Heart right ventricle (tissue), 16 donors: ENCODE measurements around the gene HEYL. TPM values are rescaled to one million over a fixed set of nuclear protein-coding genes. Genes with fewer than 3 reads are reported as not detected.
"Not testable (repeated sequence)": the region's sequence is repeated elsewhere in the genome, so short reads cannot be mapped to it uniquely, and the experiment has no call there.

Experiments
- ATAC-seq, 8 donors: fragments of 200-7000 bp; cut with Tn5 transposase; one replicate each; pipeline ENCODE4 v1.9.1; 2020; ENCODE audit warnings: mild to moderate bottlenecking in 8 of 8, moderate library complexity in 8 of 8, moderate number of reproducible peaks in 1 of 8
- DNase-seq, 2 donors: peaks; one replicate each; pipeline ENCODE4 v3.0.0-alpha.2; 2020
- H3K27ac ChIP-seq, 10 donors: fragments of 200-600 bp; sonication (generic) in 2 of 10; one replicate each; pipeline versions ENCODE4 v1.5.0 to v1.8.0; 2020 to 2022; ENCODE audit warnings: mild to moderate bottlenecking in 3 of 10
- H3K27me3 ChIP-seq, 7 donors: fragments of 200-600 bp; one replicate each; pipeline ENCODE4 v1.8.0; 2021 to 2022; ENCODE audit warnings: mild to moderate bottlenecking in 2 of 7
- H3K36me3 ChIP-seq, 9 donors: fragments of 200-600 bp; sonication (generic) in 1 of 9; one replicate each; pipeline versions ENCODE4 v1.5.0 to v1.8.0; 2020 to 2022; ENCODE audit warnings: mild to moderate bottlenecking in 2 of 9
- H3K4me1 ChIP-seq, 9 donors: fragments of 200-600 bp; sonication (generic) in 1 of 9; one replicate each; pipeline versions ENCODE4 v1.5.0 to v1.8.0; 2020 to 2022; ENCODE audit warnings: mild to moderate bottlenecking in 4 of 9
- H3K4me3 ChIP-seq, 10 donors: fragments of 200-600 bp; sonication (generic) in 2 of 10; one replicate each; pipeline versions ENCODE4 v1.5.0 to v1.8.0; 2020 to 2022; ENCODE audit warnings: mild to moderate bottlenecking in 7 of 10, moderate library complexity in 2 of 10
- H3K9me3 ChIP-seq, 11 donors: fragments of 200-600 bp in 10 of 11; sonication (generic) in 2 of 11; one replicate each; pipeline versions ENCODE4 v1.5.0 to v1.8.0; 2013 to 2022; ENCODE audit warnings: mild to moderate bottlenecking in 2 of 11, control low read depth in 1 of 11, moderate library complexity in 1 of 11
- CTCF ChIP-seq, 9 donors: fragments of 200-600 bp; sonication (generic) in 2 of 9; IDR thresholded peaks; one replicate each; pipeline versions ENCODE4 v1.5.0 to v1.8.0; 2021 to 2022; ENCODE audit warnings: antibody characterized with exemption in 9 of 9, mild to moderate bottlenecking in 5 of 9, moderate library complexity in 1 of 9
- WGBS, 2 donors: extraction: QIAGEN DNeasy Blood & Tissue Kit; methylation state at CpG; one replicate each; pipeline ENCODE4 v1.1.7; 2013; ENCODE audit warnings: inconsistent platforms in 1 of 2; 5-methylcytosine and 5-hydroxymethylcytosine counted together
- intact Hi-C, 10 donors: fragments of 100-400 bp; cut with DNase I; formaldehyde crosslinking; loops; one replicate each; pipeline versions ENCODE4 v1.11.1 to v1.14.2; 2022
- polyA plus RNA-seq, 2 donors: library from polyadenylated mRNA; stranded (reverse); fragments of 200-250 nt; gene quantifications; one replicate each; pipeline ENCODE4 v1.2.3, GENCODE V29; 2013
- total RNA-seq, 10 donors: library from RNA; stranded (reverse); fragmentation: NEBNext Ultra II Directional in 3 of 10; extraction: Animal tissue kit (Norgen Biotek cat#: 25700) in 3 of 10; gene quantifications; one replicate each; pipeline versions ENCODE4 v1.2.1 to v1.2.4, GENCODE V29; 2021 to 2023
- donor health status: Arrhythmogenic right ventricular cardiomyopathy.
- donor health status: ischemic (EF 13 %, LVEDD 7.1; RV severe dilation, severe dysfunction).
- donor health status: healthy with polysubstance abuse.
- donor health status: DM: no; HTN: yes; CAD: no.
- donor health status: DM: no; HTN: no; CAD: no.
- donor health status: ischemic (EF 25% LVEDD 6.9; RV normal size, moderate dysfunction).
- donor health status: ischemic (EF 25% LVEDD 5.7; RV mildly dilated, moderate dysfunction).
- donor health status: healthy.
- donor health status: DM: yes; HTN: yes; CAD: no.
- donor health status: Ischemic cardiomyopathy.
- donor health status: ischemic (EF 35%, LVEDD 5.7; RV mildly dilated, moderate dysfunction).
- donor health status: nonischemic (EF 11% LVEDD 7.7; RV severe dilation, severe dysfunction).
- donor health status: DM: yes; HTN: yes; CAD: no.
- donor health status: PGD.
- donor health status: ischemic (EF 29% LVEDD 5.4; RV normal size, mild dysfunction).
- donor health status: nonischemic (EF 23%, LVEDD 6.1; RV moderate dilation, normal function).

Gene HEYL
- total and polyA plus RNA-seq, 12 donors, result 11.5 to 27.5 (median 14.3) TPM

GRCh38 chr1:39608921-39609320 is 30.5 kb downstream of the HEYL start:
- ATAC-seq (peak in 1 of 8 donors; percentile 32), DNase-seq (no peak)
- WGBS, 2 donors, result 79 to 85% methylated on average over 8 of the region's 8 CpGs
- Histone ChIP-seq H3K9me3 (no peaks in the 10 kb centered on the region), H3K36me3 (peaks cover 0 to 18% (median 0%) of the 10 kb centered on the region in 9 donors), H3K4me3 (no peak overlapping the region), H3K4me1 (peaks cover 3 to 16% (median 11%) of the 10 kb centered on the region in 9 donors), H3K27me3 (peaks cover 0 to 5% (median 0%) of the 10 kb centered on the region in 7 donors), H3K27ac (peak overlapping the region in 1 of 10 donors; percentile 44)
- no peak for TF ChIP-seq CTCF (IDR thresholded peaks at IDR 0.05)
- intact Hi-C loops, result loop anchor here in 7 of 10 donors (2.0 to 5.0 kb wide), 6 partner anchors 43 to 188 kb away; no protein-coding TSS in a partner anchor

- not testable (repeated sequence) for H3K4me3 ChIP-seq, H3K27ac ChIP-seq, H3K4me1 ChIP-seq, DNase-seq, H3K9me3 ChIP-seq, ATAC-seq, H3K36me3 ChIP-seq
- WGBS, 2 donors, result 89 to 92% methylated on average over 3 of the region's 3 CpGs
- intact Hi-C loops, result loop anchor here in 3 of 10 donors (2.0 to 5.0 kb wide), 3 partner anchors 49 to 119 kb away; no protein-coding TSS in a partner anchor
- peaks cover 0 to 12% (median 5%) of the 10 kb centered on the region in 7 donors for H3K27me3 ChIP-seq
Observed at GRCh38 chr1:39603677-39604076, 35.8 kb downstream of the HEYL start.

GRCh38 chr1:39601667-39602255 is 37.7 kb downstream of the HEYL start:
- not testable (repeated sequence) for ATAC-seq, H3K4me3 ChIP-seq, DNase-seq, H3K27ac ChIP-seq, H3K4me1 ChIP-seq, H3K36me3 ChIP-seq, H3K9me3 ChIP-seq
- 91 to 92% methylated on average over 8 of the region's 8 CpGs for WGBS, 2 donors
- peaks cover 0 to 12% (median 5%) of the 10 kb centered on the region in 7 donors for H3K27me3 ChIP-seq
- intact Hi-C loops, result loop anchor here in 1 of 10 donors (5.0 kb wide), 1 partner anchor 121 kb away; no protein-coding TSS in a partner anchor

GRCh38 chr1:39596163-39596562 is 43.3 kb downstream of the HEYL start:
- H3K4me3 ChIP-seq, result no peak overlapping the region
- no peak for TF ChIP-seq CTCF (IDR thresholded peaks at IDR 0.05)
- DNase-seq (no peak), ATAC-seq (no peak)
- H3K27ac ChIP-seq, result no peak overlapping the region
- no peaks in the 10 kb centered on the region for H3K4me1 ChIP-seq
- intact Hi-C loops, result no loop called here
- H3K27me3 ChIP-seq, result peaks cover 0 to 10% (median 0%) of the 10 kb centered on the region in 7 donors
- H3K36me3 ChIP-seq, result no peaks in the 10 kb centered on the region
- no peaks in the 10 kb centered on the region for H3K9me3 ChIP-seq
- 81 to 87% methylated on average over 6 of the region's 6 CpGs for WGBS, 2 donors

- no peak for DNase-seq
- intact Hi-C loops, result no loop called here
- Histone ChIP-seq H3K27ac (no peak overlapping the region), H3K4me3 (no peak overlapping the region), H3K4me1 (no peaks in the 10 kb centered on the region), H3K36me3 (no peaks in the 10 kb centered on the region), H3K9me3 (no peaks in the 10 kb centered on the region), H3K27me3 (peaks cover 0 to 3% (median 0%) of the 10 kb centered on the region in 7 donors)
- TF ChIP-seq CTCF (IDR thresholded peaks at IDR 0.05), result no peak
- 95 to 100% methylated on average over 4 of the region's 4 CpGs for WGBS, 2 donors
- ATAC-seq, result no peak
Observed at GRCh38 chr1:39593386-39593785, 46.1 kb downstream of the HEYL start.
